GM12878 (cell line): ENCODE results near the gene UGGT1.

Source experiments
- CHD2 ChIP-seq: IDR thresholded peaks from 2 replicates; pipeline ENCODE4 v1.6.1; 2011; ENCODE audit warnings: low read depth, low read length, improper control_type of control experiment, borderline replicate concordance
- DPF2 ChIP-seq: fragments of 450-650 bp; IDR thresholded peaks from 2 replicates; pipeline ENCODE4 v1.6.1; 2017; ENCODE audit warnings: mild to moderate bottlenecking
- EGR1 ChIP-seq, 2 experiments: IDR thresholded peaks; 1 replicate in 1 of 2; 2 replicates in 1 of 2; pipeline ENCODE4 v1.6.1; 2011 to 2012; ENCODE audit warnings: low read depth in 2 of 2, low read length in 2 of 2, borderline replicate concordance in 1 of 2, mild to moderate bottlenecking in 1 of 2, moderate library complexity in 1 of 2
- EP300 ChIP-seq, 2 experiments: fragments of 150-350 bp in 1 of 2; IDR thresholded peaks; 2 replicates each; pipeline ENCODE4 v1.6.1; 2011 to 2012; ENCODE audit warnings: low read depth in 2 of 2, low read length in 2 of 2, borderline replicate concordance in 1 of 2, improper control_type of control experiment in 1 of 2, inconsistent platforms in 1 of 2; ENCODE audit not compliant: control insufficient read depth in 1 of 2
- MAX ChIP-seq: IDR thresholded peaks from 2 replicates; pipeline ENCODE4 v1.6.1; 2012; ENCODE audit warnings: low read depth, low read length, improper control_type of control experiment
- MEF2B ChIP-seq: fragments of 450-650 bp; IDR thresholded peaks from 2 replicates; pipeline ENCODE4 v1.6.1; 2018; ENCODE audit warnings: mild to moderate bottlenecking, moderate library complexity; ENCODE audit not compliant: partially characterized antibody, poor library complexity, severe bottlenecking
- NFXL1 ChIP-seq: fragments of 450-650 bp; IDR thresholded peaks from 2 replicates; pipeline ENCODE4 v1.6.1; 2017; ENCODE audit warnings: antibody characterized with exemption, mild to moderate bottlenecking, borderline replicate concordance
- RAD21 ChIP-seq: IDR thresholded peaks from 2 replicates; pipeline ENCODE4 v1.6.1; 2011; ENCODE audit warnings: mild to moderate bottlenecking, low read depth, low read length, moderate library complexity; ENCODE audit not compliant: insufficient read depth
- SIN3A ChIP-seq: IDR thresholded peaks from 2 replicates; pipeline ENCODE4 v1.6.1; 2012; ENCODE audit warnings: low read depth, low read length, improper control_type of control experiment
- SPI1 ChIP-seq: IDR thresholded peaks from 2 replicates; pipeline ENCODE4 v1.6.1; 2011; ENCODE audit warnings: low read depth, mild to moderate bottlenecking, low read length, moderate library complexity, borderline replicate concordance; ENCODE audit not compliant: insufficient read depth
- STAT3 ChIP-seq: IDR thresholded peaks from 2 replicates; pipeline ENCODE4 v1.6.1; 2011; ENCODE audit warnings: low read depth, low read length, improper control_type of control experiment
- ZBTB11 ChIP-seq: fragments of 450-650 bp; formaldehyde crosslinking; IDR thresholded peaks from 2 replicates; pipeline ENCODE4 v1.5.0; 2022; ENCODE audit warnings: mild to moderate bottlenecking, missing genetic modification characterization
- ZNF687 ChIP-seq: fragments of 450-650 bp; IDR thresholded peaks from 2 replicates; pipeline ENCODE4 v1.6.1; 2017; ENCODE audit warnings: mild to moderate bottlenecking, moderate library complexity

GRCh38 chr2:128057334-128057733 lies 33.7 kb upstream of the UGGT1 start:
- TF ChIP-seq EGR1 (IDR thresholded peaks at IDR 0.05; ENCODE audit: borderline replicate concordance in 1 of 2, low read depth in 2 of 2, low read length in 2 of 2) (no peak), MEF2B (no peak), ZBTB11 (no peak), MAX (no peak), EP300 (IDR thresholded peaks at IDR 0.05; ENCODE audit: borderline replicate concordance in 1 of 2, control insufficient read depth in 1 of 2, low read depth in 2 of 2, low read length in 2 of 2) (no peak), CHD2 (no peak), STAT3 (no peak), ZNF687 (no peak), SIN3A (no peak), DPF2 (no peak), SPI1 (no peak), NFXL1 (no peak), RAD21 (no peak)
